HG02642 (cell line): Measurements from ENCODE around the gene ZMYND8.
"Not testable (repeated sequence)": the region's sequence is repeated elsewhere in the genome, so short reads cannot be mapped to it uniquely, and the experiment has no call there.

Experiments
- ATAC-seq: cut with Tn5 transposase; IDR thresholded peaks from one replicate; pipeline ENCODE4 v1.9.1; 2021; ENCODE audit warnings: mild to moderate bottlenecking; ENCODE audit not compliant: unreplicated experiment, poor library complexity

The ZMYND8 gene

GRCh38 chr20:47256668-47257236, 99.7 kb downstream of the ZMYND8 start:
- ATAC-seq = no peak

- no peak for ATAC-seq
Measured at GRCh38 chr20:47253872-47254271, 102.6 kb downstream of the ZMYND8 start.

- ATAC-seq = no peak
Measured at GRCh38 chr20:47252879-47253307, 103.6 kb downstream of the ZMYND8 start.

- ATAC-seq = no peak
Measured at GRCh38 chr20:47251154-47252020, 105.1 kb downstream of the ZMYND8 start.

GRCh38 chr20:47250360-47250759, 106.1 kb downstream of the ZMYND8 start:
- ATAC-seq = no peak

- no peak for ATAC-seq
Measured at GRCh38 chr20:47249913-47250312, 106.6 kb downstream of the ZMYND8 start.

- no peak for ATAC-seq
Measured at GRCh38 chr20:47248448-47248966, 108.0 kb downstream of the ZMYND8 start.

- no peak for ATAC-seq
Measured at GRCh38 chr20:47247972-47248371, 108.5 kb downstream of the ZMYND8 start.

GRCh38 chr20:47246061-47246777, 110.3 kb downstream of the ZMYND8 start:
- ATAC-seq = no peak

- not testable (repeated sequence) for ATAC-seq
Measured at GRCh38 chr20:47245166-47245565, 111.3 kb downstream of the ZMYND8 start.

GRCh38 chr20:47244451-47244850, 112.0 kb downstream of the ZMYND8 start:
- no peak for ATAC-seq

- ATAC-seq = no peak
Measured at GRCh38 chr20:47243532-47244305, 112.8 kb downstream of the ZMYND8 start.

- ATAC-seq = no peak
Measured at GRCh38 chr20:47243003-47243402, 113.5 kb downstream of the ZMYND8 start.

- no peak for ATAC-seq
Measured at GRCh38 chr20:47241345-47241781, 115.1 kb downstream of the ZMYND8 start.

GRCh38 chr20:47240096-47240495, 116.4 kb downstream of the ZMYND8 start:
- not testable (repeated sequence) for ATAC-seq

- no peak for ATAC-seq
Measured at GRCh38 chr20:47239719-47240067, 116.8 kb downstream of the ZMYND8 start.

- no peak for ATAC-seq
Measured at GRCh38 chr20:47238780-47239718, 117.5 kb downstream of the ZMYND8 start.

- no peak for ATAC-seq
Measured at GRCh38 chr20:47237715-47238114, 118.8 kb downstream of the ZMYND8 start.

GRCh38 chr20:47236639-47236900, 119.9 kb downstream of the ZMYND8 start:
- no peak for ATAC-seq
